ENCODE measurements around the gene ITGB5.

Gene ITGB5

GRCh38 chr3:124773351-124774326 lies 113.5 kb downstream of the ITGB5 start:
- no peak for TF ChIP-seq GATA1 (IDR thresholded peaks at IDR 0.05; ENCODE audit: low read depth, low read length)
- no peak for TF ChIP-seq POLR2A (IDR thresholded peaks at IDR 0.05; ENCODE audit: low read length)
- DNase-seq: no peak

- no peak for TF ChIP-seq POLR2A (IDR thresholded peaks at IDR 0.05; ENCODE audit: low read length)
- TF ChIP-seq GATA1 (IDR thresholded peaks at IDR 0.05; ENCODE audit: low read depth, low read length): no peak
Measured at GRCh38 chr3:124772081-124772831, 114.9 kb downstream of the ITGB5 start.

GRCh38 chr3:124771083-124771445 lies 116.1 kb downstream of the ITGB5 start:
- no peak for DNase-seq
- no peak for TF ChIP-seq POLR2A (IDR thresholded peaks at IDR 0.05; ENCODE audit: low read length)

More at GRCh38 chr3:124772081-124772831, 114.9 kb downstream of the ITGB5 start:
- peak; percentile 87 for DNase-seq

- TF ChIP-seq POLR2A (IDR thresholded peaks at IDR 0.05; ENCODE audit: low read length) (no peak), GATA1 (IDR thresholded peaks at IDR 0.05; ENCODE audit: low read depth, low read length) (no peak)
- peak in 1 of 2 experiments; percentile 35 for DNase-seq
Measured at GRCh38 chr3:124770336-124771082, 116.7 kb downstream of the ITGB5 start.

GRCh38 chr3:124769462-124769861 lies 117.7 kb downstream of the ITGB5 start:
- DNase-seq: no peak
- TF ChIP-seq GATA1 (IDR thresholded peaks at IDR 0.05; ENCODE audit: low read depth, low read length) (no peak), POLR2A (IDR thresholded peaks at IDR 0.05; ENCODE audit: low read length) (no peak)

- no peak for TF ChIP-seq POLR2A (IDR thresholded peaks at IDR 0.05; ENCODE audit: low read length)
- no peak for TF ChIP-seq GATA1 (IDR thresholded peaks at IDR 0.05; ENCODE audit: low read depth, low read length)
- DNase-seq: peak; percentile 21 to 50
Measured at GRCh38 chr3:124768812-124769211, 118.4 kb downstream of the ITGB5 start.

GRCh38 chr3:124767691-124768090 lies 119.5 kb downstream of the ITGB5 start:
- no peak for TF ChIP-seq GATA1 (IDR thresholded peaks at IDR 0.05; ENCODE audit: low read depth, low read length)
- no peak for TF ChIP-seq POLR2A (IDR thresholded peaks at IDR 0.05; ENCODE audit: low read length)
- no peak for DNase-seq

- no peak for TF ChIP-seq POLR2A (IDR thresholded peaks at IDR 0.05; ENCODE audit: low read length)
- TF ChIP-seq GATA1 (IDR thresholded peaks at IDR 0.05; ENCODE audit: low read depth, low read length): no peak
- DNase-seq: no peak
Measured at GRCh38 chr3:124767264-124767663, 119.9 kb downstream of the ITGB5 start.

GRCh38 chr3:124766113-124767095 lies 120.8 kb downstream of the ITGB5 start:
- TF ChIP-seq GATA1 (IDR thresholded peaks at IDR 0.05; ENCODE audit: low read depth, low read length): no peak
- TF ChIP-seq POLR2A (IDR thresholded peaks at IDR 0.05; ENCODE audit: low read length): no peak

GRCh38 chr3:124765197-124765840 lies 121.8 kb downstream of the ITGB5 start:
- no peak for TF ChIP-seq POLR2A (IDR thresholded peaks at IDR 0.05; ENCODE audit: low read length)
- DNase-seq: no peak

More at GRCh38 chr3:124766113-124767095, 120.8 kb downstream of the ITGB5 start:
- DNase-seq: no peak

GRCh38 chr3:124764746-124765145 lies 122.4 kb downstream of the ITGB5 start:
- no peak for DNase-seq
- TF ChIP-seq POLR2A (IDR thresholded peaks at IDR 0.05; ENCODE audit: low read length) (no peak), GATA1 (IDR thresholded peaks at IDR 0.05; ENCODE audit: low read depth, low read length) (no peak)

GRCh38 chr3:124763644-124764358 lies 123.4 kb downstream of the ITGB5 start:
- TF ChIP-seq GATA1 (IDR thresholded peaks at IDR 0.05; ENCODE audit: low read depth, low read length) (no peak), POLR2A (IDR thresholded peaks at IDR 0.05; ENCODE audit: low read length) (no peak)
- no peak for DNase-seq
